ENCODE measurements around the gene TOM1. TPM values are rescaled to one million over a fixed set of nuclear protein-coding genes. Genes with fewer than 3 reads are reported as not detected.

TOM1 gene
- total and polyA plus RNA-seq, 2 of the 13 experiments (the other 11 are each of a cell fraction or from before 2014, with no cell fraction given), result 30.8 to 87.3 TPM

GRCh38 chr22:35301372-35301874, 1.7 kb downstream of the TOM1 start (continued):
- no peak for TF ChIP-seq TEF (CRISPR knock-in tag; IDR thresholded peaks at IDR 0.05)
- peak; percentile 13; the same call in 1 of the 2 replicates for TF ChIP-seq CTCF (CRISPR knock-in tag; IDR thresholded peaks at IDR 0.05)
- no peak for TF ChIP-seq FOXP1 (IDR thresholded peaks at IDR 0.05)
- TF ChIP-seq FOXP1 (CRISPR knock-in tag; IDR thresholded peaks at IDR 0.05), result peak; percentile 38; the same call in 1 of the 2 replicates
- peak in 1 of 2 experiments; percentile 74; a peak in 2 of 4 replicates for TF ChIP-seq ATF4 (CRISPR knock-in tag; IDR thresholded peaks at IDR 0.05)
- peak; percentile 76 for TF ChIP-seq NCOA2 (CRISPR knock-in tag; IDR thresholded peaks at IDR 0.05)
- peak; percentile 52; the same call in 1 of the 2 replicates for TF ChIP-seq HOXA3 (CRISPR knock-in tag; IDR thresholded peaks at IDR 0.05)
- TF ChIP-seq POLR2AphosphoS2 (IDR thresholded peaks at IDR 0.05; ENCODE audit: low read depth, low read length), result no peak
- TF ChIP-seq PHF21A (CRISPR knock-in tag; IDR thresholded peaks at IDR 0.05), result peak; percentile 66; the same call in 1 of the 2 replicates
- TF ChIP-seq CEBPB (IDR thresholded peaks at IDR 0.05; ENCODE audit: borderline replicate concordance, low read depth, low read length), result peak; percentile 98
- TF ChIP-seq JDP2 (CRISPR knock-in tag; IDR thresholded peaks at IDR 0.05; ENCODE audit: borderline replicate concordance), result no peak
- no peak for TF ChIP-seq ZNF414 (CRISPR knock-in tag; IDR thresholded peaks at IDR 0.05)
- TF ChIP-seq SETDB1 (CRISPR knock-in tag; IDR thresholded peaks at IDR 0.05; ENCODE audit: borderline replicate concordance), result no peak
- TF ChIP-seq GATAD1 (CRISPR knock-in tag; IDR thresholded peaks at IDR 0.05), result peak; percentile 37; the same call in 1 of the 2 replicates
- TF ChIP-seq ZNF280B (CRISPR knock-in tag; IDR thresholded peaks at IDR 0.05; ENCODE audit: borderline replicate concordance), result no peak
- no peak for TF ChIP-seq ATM (IDR thresholded peaks at IDR 0.05; ENCODE audit: borderline replicate concordance)
- TF ChIP-seq SAP130 (CRISPR knock-in tag; IDR thresholded peaks at IDR 0.05; ENCODE audit: low read depth), result peak; percentile 91
- TF ChIP-seq PCBP1 (IDR thresholded peaks at IDR 0.05; ENCODE audit: borderline replicate concordance, low read depth, low read length), result no peak
- no peak for TF ChIP-seq ZNF543 (CRISPR knock-in tag; IDR thresholded peaks at IDR 0.05)
- TF ChIP-seq DDIT3 (CRISPR knock-in tag; IDR thresholded peaks at IDR 0.05), result no peak
- TF ChIP-seq HES4 (CRISPR knock-in tag; IDR thresholded peaks at IDR 0.05; ENCODE audit: borderline replicate concordance), result no peak
- no peak for TF ChIP-seq CHD2 (IDR thresholded peaks at IDR 0.05; ENCODE audit: low read depth, low read length)
- no peak for TF ChIP-seq ZNF569 (CRISPR knock-in tag; IDR thresholded peaks at IDR 0.05; ENCODE audit: borderline replicate concordance)
- peak; percentile 91 for TF ChIP-seq FOSL2 (CRISPR knock-in tag; IDR thresholded peaks at IDR 0.05)
- TF ChIP-seq ZNF350 (CRISPR knock-in tag; IDR thresholded peaks at IDR 0.05; ENCODE audit: borderline replicate concordance, low read depth), result no peak
- TF ChIP-seq NFRKB (IDR thresholded peaks at IDR 0.05), result no peak
- TF ChIP-seq FOXK1 (CRISPR knock-in tag; IDR thresholded peaks at IDR 0.05; ENCODE audit: borderline replicate concordance, low read depth), result no peak
